HEK293T (cell line): ENCODE data around the gene CPA4.
"Not testable (repeated sequence)": the region's sequence is repeated elsewhere in the genome, so short reads cannot be mapped to it uniquely, and the experiment has no call there.

Source experiments
- CTCF ChIA-PET: fragments of 350-600 bp; formaldehyde crosslinking; extraction: SDS; loops from one replicate; lab custom pipeline; 2021; ENCODE audit warnings: antibody characterized with exemption, inconsistent platforms; lab: Yijun Ruan, JAX
- POLR2A ChIA-PET: fragments of 350-600 bp; formaldehyde crosslinking; extraction: SDS; loops from one replicate; lab custom pipeline; 2020; ENCODE audit warnings: antibody characterized with exemption, inconsistent platforms; lab: Yijun Ruan, JAX
- DNase-seq: peaks from one replicate; pipeline ENCODE4 v3.0.0; 2012; ENCODE audit warnings: mixed read lengths; ENCODE audit errors: extremely low spot score
- ARNT ChIP-seq: fragments of 450-650 bp; IDR thresholded peaks from 2 replicates; pipeline ENCODE4 v1.6.1; 2017; ENCODE audit warnings: mild to moderate bottlenecking
- BHLHE40 ChIP-seq: fragments of 450-650 bp; IDR thresholded peaks from 2 replicates; pipeline ENCODE4 v1.6.1; 2016; ENCODE audit warnings: mild to moderate bottlenecking, moderate library complexity, borderline replicate concordance
- CTBP1 ChIP-seq: fragments of 450-650 bp; IDR thresholded peaks from 2 replicates; pipeline ENCODE4 v1.6.1; 2016; ENCODE audit warnings: borderline replicate concordance
- ELF4 ChIP-seq: fragments of 450-650 bp; IDR thresholded peaks from 2 replicates; pipeline ENCODE4 v1.6.1; 2017; ENCODE audit warnings: antibody characterized with exemption
- FOXA1 ChIP-seq: fragments of 450-650 bp; IDR thresholded peaks from 2 replicates; pipeline ENCODE4 v1.6.1; 2016; ENCODE audit warnings: mild to moderate bottlenecking
- FOXK2 ChIP-seq: fragments of 450-650 bp; IDR thresholded peaks from 2 replicates; pipeline ENCODE4 v1.6.1; 2016; ENCODE audit warnings: mild to moderate bottlenecking
- FOXM1 ChIP-seq: fragments of 450-650 bp; IDR thresholded peaks from 2 replicates; pipeline ENCODE4 v1.6.1; 2017; ENCODE audit warnings: mild to moderate bottlenecking, borderline replicate concordance
- HDGF ChIP-seq: fragments of 450-650 bp; IDR thresholded peaks from 2 replicates; pipeline ENCODE4 v1.6.1; 2017; ENCODE audit warnings: antibody characterized with exemption, borderline replicate concordance
- L3MBTL2 ChIP-seq: fragments of 450-650 bp; conservative IDR thresholded peaks from 2 replicates; pipeline ENCODE4 v1.6.1; 2016; ENCODE audit warnings: mild to moderate bottlenecking
- LEF1 ChIP-seq: fragments of 450-650 bp; IDR thresholded peaks from 2 replicates; pipeline ENCODE4 v1.6.1; 2017; ENCODE audit warnings: mild to moderate bottlenecking, borderline replicate concordance
- NFRKB ChIP-seq: fragments of 450-650 bp; IDR thresholded peaks from 2 replicates; pipeline ENCODE4 v1.6.1; 2016; ENCODE audit warnings: mild to moderate bottlenecking, moderate library complexity
- PKNOX1 ChIP-seq: fragments of 450-650 bp; IDR thresholded peaks from 2 replicates; pipeline ENCODE4 v1.6.1; 2016
- SP1 ChIP-seq: fragments of 450-650 bp; IDR thresholded peaks from 2 replicates; pipeline ENCODE4 v1.6.1; 2017
- SUZ12 ChIP-seq: fragments of 450-650 bp; IDR thresholded peaks from 2 replicates; pipeline ENCODE4 v1.6.1; 2016; ENCODE audit warnings: mild to moderate bottlenecking
- TARDBP ChIP-seq: fragments of 450-650 bp; IDR thresholded peaks from 2 replicates; pipeline ENCODE4 v1.6.1; 2016
- ZNF384 ChIP-seq: fragments of 450-650 bp; IDR thresholded peaks from 2 replicates; pipeline ENCODE4 v1.6.1; 2016

Gene CPA4

GRCh38 chr7:130292682-130293257, at the start of gene CPA4:
CPA4 (plus strand) TSS chr7:130293161; CDS start chr7:130293181, 20 bp downstream.
- CTCF ChIA-PET, result no interaction called here
- no peak for TF ChIP-seq FOXM1
- no peak for TF ChIP-seq FOXA1
- TF ChIP-seq LEF1, result no peak
- TF ChIP-seq SUZ12, result no peak
- no peak for TF ChIP-seq SP1
- TF ChIP-seq BHLHE40, result no peak
- TF ChIP-seq HDGF, result no peak
- no peak for TF ChIP-seq ZNF384
- TF ChIP-seq TARDBP, result no peak
- TF ChIP-seq L3MBTL2, result no peak
- no peak for TF ChIP-seq ELF4
- no peak for TF ChIP-seq PKNOX1
- POLR2A ChIA-PET, result interaction anchor here (1.1 to 1.2 kb wide), 2 partner anchors 87 to 148 kb away, joined by 3 read pairs; partner anchors contain the start of genes CEP41 and TMEM209
- DNase-seq, result no peak

- CTCF ChIA-PET, DNase-seq: not testable (repeated sequence)
- POLR2A ChIA-PET, result interaction anchor here (1.0 to 1.1 kb wide), 2 partner anchors 30 to 38 kb away, joined by 3 to 4 read pairs; partner anchors contain the start of gene TMEM209
These were observed 49.5 kb upstream of the CPA4 start for GRCh38 chr7:130243486-130243885.

- DNase-seq, CTCF ChIA-PET, POLR2A ChIA-PET: not testable (repeated sequence)
These were observed 46.5 kb upstream of the CPA4 start for GRCh38 chr7:130246491-130246890.

- POLR2A ChIA-PET, DNase-seq, CTCF ChIA-PET: not testable (repeated sequence)
These were observed 44.1 kb upstream of the CPA4 start for GRCh38 chr7:130248842-130249241.

GRCh38 chr7:130249626-130250025, 43.3 kb upstream of the CPA4 start:
- CTCF ChIA-PET, DNase-seq, POLR2A ChIA-PET: not testable (repeated sequence)

- DNase-seq, result no peak
- ChIA-PET CTCF (no interaction called here), POLR2A (no interaction called here)
- TF ChIP-seq HDGF (no peak), SP1 (no peak), FOXK2 (no peak), BHLHE40 (no peak), LEF1 (no peak), PKNOX1 (no peak), SUZ12 (no peak), TARDBP (no peak)
These were observed 38.4 kb upstream of the CPA4 start for GRCh38 chr7:130254555-130254954.

GRCh38 chr7:130256704-130257103, 36.3 kb upstream of the CPA4 start:
- ChIA-PET POLR2A (no interaction called here), CTCF (no interaction called here)
- TF ChIP-seq ZNF384, result no peak
- no peak for TF ChIP-seq ARNT
- no peak for TF ChIP-seq BHLHE40
- no peak for TF ChIP-seq HDGF
- TF ChIP-seq FOXA1, result no peak
- TF ChIP-seq SP1, result no peak
- no peak for TF ChIP-seq LEF1
- no peak for TF ChIP-seq FOXK2
- DNase-seq, result no peak

GRCh38 chr7:130258494-130259078, 34.4 kb upstream of the CPA4 start:
- no peak for DNase-seq
- ChIA-PET POLR2A (interaction anchor here (0.6 kb wide), 1 partner anchor 580 kb away, joined by 3 read pairs; no protein-coding TSS in a partner anchor), CTCF (interaction anchor here (0.6 kb wide), 1 partner anchor 10 kb away, joined by 3 read pairs; no protein-coding TSS in a partner anchor)
- TF ChIP-seq NFRKB (no peak), ARNT (no peak), FOXA1 (no peak), TARDBP (no peak), SP1 (no peak), LEF1 (no peak), FOXK2 (no peak), BHLHE40 (no peak), PKNOX1 (no peak), ELF4 (no peak), ZNF384 (no peak), SUZ12 (no peak), L3MBTL2 (no peak), FOXM1 (no peak), CTBP1 (no peak), HDGF (no peak)
